Stimulated activated naive CD4-positive, alpha-beta T cell treated with Interleukin-2 at 50 U/mL for 16 hours (primary cell): ENCODE data around the gene CLDN14.
"Not testable (repeated sequence)": the region's sequence is repeated elsewhere in the genome, so short reads cannot be mapped to it uniquely, and the experiment has no call there.

Experiments used
- DNase-seq: peaks from one replicate; lab custom pipeline; 2025; lab: John Stamatoyannopoulos, UW

CLDN14 gene

DNA sequence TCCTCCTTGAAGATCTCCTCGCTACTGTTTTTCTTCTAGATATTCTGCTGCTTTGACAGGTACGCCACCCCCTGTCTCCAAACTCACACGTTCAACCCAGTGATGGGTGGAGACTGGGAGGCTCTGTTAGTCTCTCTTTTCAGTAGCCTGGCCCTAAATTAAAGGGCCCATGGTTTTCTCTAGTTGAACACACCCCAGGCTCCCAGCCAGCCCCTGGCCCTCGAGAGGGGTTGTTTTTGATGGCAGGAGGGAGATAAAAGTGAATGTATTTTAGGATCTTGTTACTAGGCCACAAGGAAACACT is 21.6 kb upstream of the CLDN14 start:
- DNase-seq = no peak

DNA sequence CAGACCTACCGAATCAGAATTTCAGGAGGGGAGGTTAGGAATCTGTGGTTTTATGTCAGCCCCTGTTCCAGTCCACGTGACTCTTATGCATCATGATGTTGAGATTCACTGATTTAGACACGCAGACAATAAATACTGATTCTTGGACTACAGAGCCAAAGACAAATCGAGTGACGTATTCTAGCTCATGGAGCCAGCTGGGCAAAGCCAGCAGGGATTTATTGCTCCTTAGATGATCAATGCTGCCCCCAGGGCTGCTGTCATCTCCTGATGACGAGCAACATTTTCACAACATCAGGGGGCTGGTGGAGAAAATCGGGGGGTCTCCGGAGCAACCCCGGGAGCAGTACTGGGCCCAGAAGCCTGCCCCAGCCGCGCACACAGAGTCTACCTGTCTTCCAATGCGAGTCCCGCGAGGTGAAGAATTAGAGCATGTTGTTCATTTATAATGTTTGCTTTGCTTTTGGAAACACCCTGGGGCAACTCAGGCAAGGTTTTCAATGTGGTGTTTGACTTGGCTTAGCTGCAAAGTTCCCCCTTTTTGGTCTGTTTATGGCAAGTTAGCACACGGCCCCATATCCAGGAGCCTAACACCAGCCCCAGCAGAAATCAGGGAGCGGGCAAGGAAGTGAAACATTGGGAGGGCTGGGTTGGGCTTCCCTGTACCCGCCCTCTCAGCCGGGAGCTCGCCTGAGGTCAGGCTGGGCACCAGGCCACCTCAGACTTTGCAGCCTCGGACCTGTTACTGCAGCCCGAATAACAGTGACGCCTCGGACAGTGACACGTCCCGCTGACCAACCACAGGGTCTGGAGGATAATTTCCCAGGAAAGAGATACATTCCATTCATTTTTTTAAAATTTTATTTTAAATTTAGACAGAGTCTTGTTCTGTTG is 19.9 kb upstream of the CLDN14 start:
- DNase-seq = no peak

DNA sequence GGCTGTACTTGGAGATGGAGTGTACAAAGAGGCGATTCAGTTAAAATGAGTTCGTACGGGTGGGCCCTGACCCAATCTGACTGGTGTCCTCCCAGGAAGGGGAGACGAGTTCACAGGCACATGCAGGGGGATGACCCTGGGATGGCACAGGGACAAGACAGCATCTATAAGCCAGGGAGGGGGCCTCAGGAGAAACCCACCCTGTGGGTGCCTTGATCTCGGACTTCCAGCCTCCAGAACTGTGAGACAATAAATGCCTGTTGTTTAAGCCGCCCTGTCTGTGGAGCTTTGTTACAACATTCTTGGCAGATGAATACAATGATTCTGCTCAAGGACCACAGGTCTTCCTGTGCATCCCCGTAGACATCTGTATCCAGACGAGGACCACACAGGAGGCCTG is 14.6 kb upstream of the CLDN14 start:
- DNase-seq = no peak

DNA sequence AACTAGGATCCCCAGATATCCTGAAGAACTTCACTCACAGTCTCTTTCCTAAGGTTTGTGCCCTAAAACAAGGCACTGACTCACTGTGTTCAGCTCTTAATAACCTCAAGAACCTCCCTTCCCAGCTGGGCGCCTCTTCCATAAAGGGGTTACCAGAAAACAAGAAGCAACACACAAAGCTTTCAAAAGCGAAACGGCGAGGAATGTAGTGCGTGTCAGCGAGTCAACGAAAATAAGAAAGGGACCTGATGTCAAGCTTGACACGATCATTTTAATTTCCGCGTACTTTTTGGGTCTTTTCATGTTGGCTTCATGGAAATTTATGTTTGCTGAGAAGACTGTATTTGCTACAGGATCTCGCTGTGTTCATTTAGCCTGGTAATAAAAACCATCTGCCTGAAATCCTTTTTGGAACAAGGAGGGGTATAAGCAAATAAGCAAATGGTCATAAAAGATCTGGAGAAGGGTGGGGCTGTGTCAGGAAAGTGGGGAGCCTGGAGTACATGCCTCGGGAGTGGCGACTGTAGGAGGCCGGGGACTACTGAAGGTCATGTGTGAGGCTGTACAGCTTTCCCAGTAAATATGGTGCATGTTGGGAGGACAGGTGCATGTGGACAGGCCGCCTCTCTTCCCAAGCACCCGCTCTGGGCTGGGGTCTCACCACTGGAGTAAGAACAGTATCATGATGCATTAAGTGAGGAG is 11.4 kb upstream of the CLDN14 start:
- DNase-seq = no peak

DNA sequence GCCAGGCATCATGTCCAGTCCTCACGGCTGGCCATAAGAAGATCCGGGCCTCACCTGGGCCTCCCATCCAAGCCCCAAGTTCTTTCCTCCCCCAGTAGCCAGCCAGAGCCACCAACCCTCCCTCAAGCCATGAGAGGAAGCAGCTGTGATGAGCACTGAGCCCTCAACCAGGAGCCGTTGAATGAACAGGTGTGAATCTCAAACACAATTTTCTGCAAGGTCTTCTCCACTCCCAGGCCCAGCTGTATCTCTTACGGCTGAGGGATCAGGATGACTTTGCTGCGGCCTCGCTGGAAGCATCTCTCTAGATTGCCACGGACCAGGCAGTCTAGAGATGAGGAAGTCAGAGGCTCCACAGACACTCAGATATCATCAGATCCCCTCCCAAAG is 9.8 kb upstream of the CLDN14 start:
- no peak for DNase-seq

DNA sequence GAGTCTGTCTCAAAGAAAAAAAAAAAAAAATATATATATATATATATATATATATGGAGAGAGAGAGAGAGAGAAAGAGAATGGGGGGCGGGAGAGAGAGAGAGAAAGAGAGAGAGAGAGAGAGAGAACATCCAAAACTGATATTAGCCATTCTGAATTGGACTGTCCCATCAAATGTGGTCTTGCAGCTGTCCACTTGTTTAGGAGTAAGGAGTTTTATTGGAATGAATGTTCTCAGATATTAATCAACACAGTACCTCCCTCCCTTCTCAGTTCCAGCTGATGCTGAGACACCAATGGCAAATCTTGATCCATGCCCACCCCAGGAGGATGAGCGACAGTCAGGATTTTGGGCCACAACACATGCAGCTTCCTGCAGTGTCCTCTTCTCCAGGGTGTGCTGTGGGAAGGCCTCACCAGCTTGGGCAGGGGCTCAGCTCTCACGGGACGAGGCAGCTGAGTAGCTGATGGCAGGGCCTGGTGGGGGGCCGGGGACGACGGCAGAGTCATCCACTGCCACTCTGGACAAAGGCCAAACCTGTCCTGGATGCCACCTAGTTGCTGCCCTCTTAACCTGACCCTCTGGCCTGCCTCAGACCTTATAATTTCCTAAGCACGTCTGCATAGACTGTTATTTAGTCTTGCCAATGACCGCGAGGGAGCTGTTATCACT is 9.3 kb upstream of the CLDN14 start:
- no peak for DNase-seq

DNA sequence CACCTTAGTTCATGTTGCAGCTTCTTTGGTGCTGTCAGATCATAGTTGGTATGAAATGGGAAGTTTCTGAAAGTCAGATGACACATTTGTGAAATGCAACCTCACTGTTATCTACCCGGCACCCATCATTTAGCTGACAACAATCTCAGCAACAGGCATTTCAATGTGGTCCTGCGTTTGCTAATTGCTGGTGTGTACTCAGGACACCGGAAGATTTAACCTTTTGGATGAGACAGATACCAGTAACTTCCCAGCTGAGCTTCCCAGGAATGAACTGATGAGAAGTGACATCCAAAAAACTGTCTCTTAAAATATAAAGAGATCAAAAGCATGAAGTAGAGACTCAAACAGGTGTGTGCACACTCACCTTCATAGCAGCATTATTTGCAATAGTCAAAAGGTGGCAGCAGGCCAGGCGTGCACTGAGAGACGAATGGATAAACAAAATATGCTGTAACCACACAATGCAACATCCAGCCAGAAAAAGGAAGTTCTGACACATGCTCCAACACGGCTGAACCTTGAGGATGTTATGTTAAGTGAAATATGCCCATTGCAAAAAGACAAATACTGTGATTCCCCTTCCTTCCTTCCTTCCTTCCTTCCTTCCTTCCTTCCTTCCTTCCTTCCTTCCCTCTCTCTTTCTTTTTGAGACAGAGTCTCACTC is 7.9 kb upstream of the CLDN14 start:
- DNase-seq = no peak

DNA sequence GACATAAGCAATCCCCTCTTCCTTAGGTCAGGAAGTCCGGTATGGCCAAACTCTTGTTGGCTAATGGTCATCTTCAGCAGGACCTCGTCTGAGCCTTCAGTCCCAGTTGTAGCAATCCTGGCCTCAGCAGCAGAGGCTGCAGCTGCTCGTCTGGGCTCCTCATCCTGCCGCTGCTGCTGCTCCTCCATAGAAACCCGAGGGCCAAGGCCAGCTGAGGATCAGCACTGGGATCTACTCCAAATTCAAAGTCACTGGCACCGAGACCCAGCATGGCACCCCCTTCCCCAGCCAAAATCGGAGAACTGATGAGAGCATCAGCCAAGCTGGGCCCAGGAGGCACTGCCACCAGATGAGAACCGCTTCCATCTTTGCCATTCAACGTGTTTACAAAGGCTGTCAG is 6.3 kb upstream of the CLDN14 start:
- DNase-seq = no peak

DNA sequence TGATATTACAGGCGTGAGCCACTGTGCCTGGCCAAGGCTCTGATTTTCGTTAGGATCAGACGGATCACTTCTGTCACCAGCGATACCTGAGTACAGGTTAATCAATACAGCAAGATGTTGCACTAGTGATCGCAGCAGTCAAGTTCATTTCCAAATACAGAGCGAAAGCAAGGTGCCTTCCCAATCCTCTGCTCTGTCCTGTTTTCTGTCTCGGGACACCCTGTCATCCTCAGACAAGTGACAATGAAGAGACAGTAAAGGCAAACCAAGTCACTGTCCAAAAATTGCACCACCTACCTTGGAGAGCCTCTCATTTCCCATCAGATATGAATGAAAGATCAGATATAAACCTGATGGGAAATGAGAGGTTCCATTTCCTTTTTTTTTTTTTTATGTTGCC is 5.6 kb upstream of the CLDN14 start:
- DNase-seq = no peak

DNA sequence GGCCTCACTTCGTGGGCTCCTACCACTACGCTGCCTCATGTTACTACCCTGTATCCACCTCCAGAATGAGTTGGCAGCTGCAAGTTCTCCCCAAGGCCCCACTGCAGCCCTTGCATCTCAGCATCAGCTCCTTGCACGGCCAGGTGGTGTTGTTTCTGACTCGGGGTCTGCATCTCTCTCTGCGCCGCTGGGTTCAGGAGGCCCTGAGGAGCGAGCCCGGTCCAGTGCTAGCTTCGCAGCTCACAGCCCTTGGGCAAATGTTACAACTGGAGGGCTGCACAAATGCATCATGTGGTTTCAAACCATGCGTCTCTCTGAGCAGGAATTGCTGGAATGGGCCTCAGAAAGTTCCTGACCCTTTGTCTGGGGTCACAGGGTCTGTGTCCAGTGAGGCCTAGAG is 3.2 kb upstream of the CLDN14 start:
- no peak for DNase-seq

DNA sequence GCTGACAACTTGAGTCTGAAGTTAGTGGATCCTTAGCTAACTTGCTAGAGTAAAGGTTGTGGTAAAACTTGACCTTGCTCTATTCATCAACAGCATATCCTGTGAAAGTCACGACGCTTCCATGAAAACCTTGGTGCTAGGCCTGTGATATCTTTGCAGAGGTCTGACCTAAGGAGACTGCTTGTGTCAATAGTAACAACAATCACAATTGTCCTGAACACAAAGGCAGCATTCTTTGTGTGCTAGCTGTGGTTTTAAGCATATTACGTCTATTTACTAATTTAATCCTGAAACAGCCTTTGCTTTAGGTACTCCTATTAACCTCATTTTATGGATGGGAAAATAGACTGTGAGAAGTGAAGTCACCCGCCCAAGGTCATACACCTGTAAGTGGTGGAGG is 2.8 kb upstream of the CLDN14 start:
- DNase-seq = no peak

DNA sequence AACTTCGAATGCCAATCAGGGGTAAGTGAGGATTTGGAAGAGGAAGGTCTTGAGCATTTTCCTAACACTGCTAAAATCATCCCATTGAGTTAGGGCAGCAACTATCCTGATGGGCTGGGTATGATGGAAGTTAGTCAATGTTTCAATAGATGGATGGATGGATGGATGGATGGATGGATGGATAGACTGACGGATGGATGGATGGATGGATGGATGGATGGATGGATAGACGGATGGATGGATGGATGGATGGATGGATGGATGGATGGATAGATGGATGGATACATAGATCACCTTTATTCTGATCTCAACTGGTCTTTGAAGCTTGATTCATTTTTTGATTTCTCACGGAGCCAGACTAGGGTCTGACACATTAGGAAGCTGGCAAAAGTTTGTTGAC is 2.3 kb upstream of the CLDN14 start:
- DNase-seq = no peak

DNA sequence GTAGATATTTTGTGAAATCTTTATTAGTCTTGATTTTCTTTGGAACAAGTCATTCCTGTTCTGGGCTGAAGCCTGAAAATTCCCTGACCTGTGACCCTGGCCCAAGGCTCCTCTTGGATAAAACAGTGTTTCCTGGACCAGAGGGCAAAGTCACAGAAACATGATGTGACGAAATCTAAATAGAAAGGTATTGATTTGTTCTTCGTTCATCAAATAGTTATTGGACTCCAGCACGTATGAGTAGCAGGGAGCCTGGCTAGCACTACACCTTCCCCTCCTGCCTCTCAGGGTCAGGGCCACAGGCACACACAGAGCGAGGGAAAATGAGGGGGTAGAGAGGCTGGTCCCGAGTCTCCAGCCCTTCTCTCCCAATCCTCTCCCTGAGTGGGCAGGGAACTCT is 1.7 kb upstream of the CLDN14 start:
- DNase-seq = no peak

DNA sequence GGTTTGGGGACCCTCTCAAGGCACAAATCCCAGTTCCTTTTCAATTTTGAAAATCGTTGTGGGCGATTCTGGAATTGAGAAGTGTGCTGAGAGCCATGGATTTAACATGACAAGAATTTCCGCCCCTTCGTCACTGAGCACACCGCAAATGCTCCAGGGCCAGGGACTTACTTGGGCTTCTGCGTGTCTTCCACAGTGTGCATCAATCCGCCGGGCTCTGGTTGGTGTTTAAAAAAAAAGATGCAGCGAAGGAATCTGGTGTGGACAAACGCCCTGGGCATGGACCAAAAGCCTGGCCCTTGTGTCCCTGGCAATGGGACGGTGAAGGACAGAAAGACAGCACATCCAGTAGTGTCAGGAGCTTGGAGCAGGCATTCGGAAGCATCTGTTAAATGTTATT is 696 bp upstream of the CLDN14 start:
- no peak for DNase-seq

DNA sequence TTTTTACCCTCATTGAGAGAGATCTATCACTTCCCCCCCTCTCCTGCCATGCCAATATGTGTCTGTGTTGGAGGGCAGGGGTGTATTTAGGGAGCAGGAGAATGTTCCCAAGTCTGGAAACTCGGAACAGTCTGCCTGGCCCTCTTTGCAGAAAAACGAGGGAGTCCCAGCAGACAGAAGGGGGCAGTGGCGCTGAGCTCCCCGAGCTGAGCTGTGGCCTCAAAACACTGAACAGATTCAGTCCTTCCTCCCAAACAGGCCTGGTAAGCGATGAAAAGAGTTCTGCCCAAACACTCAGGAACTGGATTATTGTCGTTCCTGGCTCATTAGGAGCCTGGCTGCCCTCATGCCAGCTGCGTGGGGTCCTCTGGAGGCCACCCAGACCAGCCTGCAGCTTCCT is 981 bp downstream of the CLDN14 start:
- DNase-seq = no peak

DNA sequence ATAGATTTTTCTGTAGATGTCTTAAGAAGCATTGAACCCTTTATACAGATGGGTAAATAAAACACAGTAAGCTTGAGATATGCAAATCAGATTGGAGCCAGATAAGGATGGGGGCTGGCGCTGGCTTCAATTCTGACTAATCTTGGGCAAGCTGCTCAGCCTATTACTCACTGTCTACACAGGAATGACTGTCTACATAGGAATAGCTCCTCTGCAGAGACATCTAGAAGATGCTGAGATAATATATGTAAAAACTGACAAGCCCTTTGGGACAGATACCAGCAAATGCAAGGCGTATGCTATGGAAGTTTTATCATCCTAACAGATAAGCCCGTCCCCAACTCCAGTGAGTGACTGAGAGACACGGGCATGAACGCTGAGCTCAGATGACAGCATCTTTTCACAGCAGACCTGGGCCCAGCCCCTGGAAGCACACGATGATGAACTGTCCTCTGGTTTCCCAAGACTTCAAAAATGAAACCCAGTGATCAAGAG is 1.7 kb downstream of the CLDN14 start:
- peak; percentile 2 for DNase-seq

DNA sequence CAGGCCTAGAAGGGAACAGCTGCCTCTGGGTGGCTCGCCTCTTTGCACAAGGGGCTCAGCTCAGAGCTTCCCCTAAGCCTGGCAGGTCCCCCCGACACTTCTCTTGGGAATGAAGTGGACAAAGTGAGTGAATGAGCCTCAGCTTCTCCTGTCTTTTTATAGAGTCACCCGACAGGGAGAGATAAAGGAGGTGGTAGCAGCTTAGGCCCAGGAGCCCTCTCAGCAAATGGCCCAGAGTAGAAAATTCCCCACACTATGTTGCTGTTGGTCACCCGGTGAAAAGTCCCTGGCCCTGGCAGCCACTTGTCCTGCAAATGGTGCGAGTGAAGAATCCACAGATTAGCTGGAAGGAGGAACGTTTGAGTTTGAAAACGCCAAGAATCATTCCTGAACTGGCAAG is 2.4 kb downstream of the CLDN14 start:
- DNase-seq = no peak

DNA sequence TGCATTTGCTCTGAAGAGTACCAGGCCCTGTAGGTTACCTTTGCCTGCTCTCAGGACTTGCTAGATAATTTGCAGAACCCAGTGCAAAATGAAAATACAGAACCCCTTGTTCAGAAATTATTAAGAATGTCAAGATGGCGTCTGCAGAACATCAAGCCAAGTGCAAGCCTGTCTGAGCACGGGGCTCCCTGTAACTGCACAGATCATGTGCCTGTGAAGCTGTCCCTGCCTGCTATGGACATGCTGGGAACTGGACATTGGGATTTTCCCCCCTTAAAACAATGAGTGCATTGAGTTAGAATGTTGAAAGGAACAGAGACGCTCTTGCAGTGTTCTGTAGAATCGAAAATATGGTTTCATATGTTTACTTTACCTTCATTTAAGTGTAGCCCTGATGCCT is 2.9 kb downstream of the CLDN14 start:
- DNase-seq = no peak

DNA sequence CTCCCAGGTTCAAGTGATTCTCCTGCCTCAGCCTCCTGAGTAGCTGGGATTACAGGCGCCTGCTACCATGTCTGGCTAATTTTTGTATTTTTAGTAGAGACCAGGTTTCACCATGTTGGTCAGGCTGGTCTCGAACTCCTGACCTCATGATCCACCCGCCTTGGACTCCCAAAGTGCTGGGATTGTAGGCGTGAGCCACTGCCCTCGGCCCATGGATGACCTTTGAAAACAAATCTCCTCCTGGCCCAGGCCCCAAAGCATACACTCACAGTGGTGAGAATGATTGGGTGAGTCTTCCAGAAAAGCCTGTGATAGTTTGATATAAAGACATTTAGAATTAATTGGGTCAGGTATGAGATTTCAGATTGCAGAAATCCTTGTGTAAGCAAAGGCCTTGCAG is 3.4 kb downstream of the CLDN14 start:
- DNase-seq = not testable (repeated sequence)

DNA sequence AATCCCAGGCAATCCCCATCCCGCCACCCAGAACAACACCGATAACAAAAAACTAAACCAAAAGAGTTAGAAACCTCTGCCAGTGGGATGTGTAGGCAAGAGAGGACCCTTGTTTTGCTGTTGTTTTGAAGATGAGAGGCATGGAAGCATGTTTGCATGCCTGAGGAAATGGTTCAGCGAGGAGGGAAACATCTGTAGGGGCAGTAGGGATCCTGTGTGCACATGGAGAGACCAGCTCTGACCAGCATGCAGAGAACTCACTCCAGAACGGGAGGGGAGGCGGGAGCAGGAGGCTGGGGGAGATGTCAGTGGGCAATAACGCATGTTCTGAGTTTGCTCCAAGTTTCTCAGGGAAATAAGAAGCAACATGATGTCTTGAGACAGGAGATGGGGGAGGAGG is 5.3 kb downstream of the CLDN14 start:
- DNase-seq = no peak

DNA sequence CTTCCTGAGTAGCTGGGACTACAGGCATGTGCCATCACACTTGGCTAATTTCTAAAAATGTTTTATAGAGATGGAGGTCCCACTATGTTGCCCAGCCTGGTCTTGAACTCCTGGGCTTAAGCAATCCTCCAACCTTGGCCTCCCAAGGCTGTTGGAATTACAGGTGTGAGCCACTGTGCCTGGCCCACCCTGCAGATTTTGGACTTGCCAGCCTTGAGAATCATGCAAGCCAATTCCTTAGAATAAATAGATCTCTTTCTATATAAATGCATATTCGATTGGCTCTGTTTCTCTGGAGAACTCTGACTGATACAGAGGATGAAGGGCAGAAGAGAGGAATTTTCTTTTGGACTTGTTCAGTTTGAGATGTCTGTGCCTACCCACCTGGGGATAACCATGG is 6.7 kb downstream of the CLDN14 start:
- DNase-seq = no peak

DNA sequence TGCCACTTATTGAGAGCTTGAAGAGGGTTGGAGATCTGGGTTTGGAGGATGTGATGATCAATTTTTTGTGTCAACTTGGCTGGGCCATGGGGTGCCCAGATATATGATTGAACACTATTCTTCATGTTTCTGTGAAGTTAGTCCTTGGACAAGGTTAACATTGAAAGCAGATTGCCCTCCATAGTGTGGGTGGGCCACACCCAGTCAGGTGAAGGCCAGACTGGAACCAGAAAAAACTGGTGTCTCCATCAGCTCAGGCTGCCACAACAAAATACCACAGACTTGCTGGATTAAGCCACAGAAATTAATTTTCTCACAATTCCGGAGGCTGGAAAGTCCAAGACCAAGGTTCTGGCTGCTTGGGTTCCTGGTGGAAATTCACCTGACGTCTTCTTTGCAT is 7.5 kb downstream of the CLDN14 start:
- DNase-seq = no peak
